ENCODE results near the gene MYOM1. TPM values are rescaled to one million over a fixed set of nuclear protein-coding genes. Genes with fewer than 3 reads are reported as not detected.

MYOM1 gene
- total and polyA plus RNA-seq, 2 donors (not counting 3 experiments of a cell fraction or from before 2014, with no cell fraction given) = 0.08 TPM; not detected in 1

DNA sequence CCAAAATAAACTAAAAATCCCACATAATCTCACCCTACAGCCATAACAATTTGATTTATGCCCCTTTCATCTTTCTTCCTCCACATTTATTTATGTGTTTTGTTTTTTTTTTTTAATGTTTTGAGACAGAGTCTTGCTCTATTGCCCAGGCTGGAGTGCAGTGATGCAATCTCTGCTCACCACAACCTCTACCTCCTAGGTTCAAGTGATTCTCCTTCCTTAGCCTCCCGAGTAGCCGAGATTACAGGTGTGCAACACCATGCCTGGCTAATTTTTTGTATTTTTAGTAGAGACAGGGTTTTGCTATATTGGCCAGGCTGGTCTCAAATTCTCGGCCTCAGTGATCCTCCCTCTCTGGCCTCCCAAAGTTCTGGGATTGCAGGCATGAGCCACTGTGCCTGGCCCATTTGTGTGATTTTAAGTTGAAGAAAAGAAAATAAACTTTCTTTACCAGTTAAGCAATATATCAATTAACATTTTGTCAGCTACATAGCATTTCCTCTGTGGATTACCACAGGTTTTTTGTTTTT is 170.9 kb downstream of the MYOM1 start:
- DNase-seq (ENCODE audit: low read depth, low spot score) = no peak
- FAIRE-seq = no peak
- H3K79me2 ChIP-seq (ENCODE audit: control insufficient read depth, insufficient read depth, low read length) = no peaks in the 10 kb centered on the region
- no peak overlapping the region for H3K9ac ChIP-seq (replicated peaks; ENCODE audit: extremely low read depth, insufficient read depth, low read length)
- no peak overlapping the region for H3K4me3 ChIP-seq (replicated peaks in 1 of 3; ENCODE audit: insufficient read depth in 1 of 3, low read depth in 1 of 3, low read length in 3 of 3)
- H2AFZ ChIP-seq (ENCODE audit: low read depth, low read length) = no peak overlapping the region
- CTCF ChIA-PET = interaction anchor here (1.2 to 1.3 kb wide), 2 partner anchors 14 to 80 kb away, joined by 3 to 4 read pairs; no protein-coding TSS in a partner anchor
- intact Hi-C loops (cut with micrococcal nuclease) (no loop called here), dilution Hi-C loops (cut with MboI; ENCODE audit: extremely low pct_ligation_motif_present, low sequenced_read_pairs) (no loop called here)
- no TSS peak for BruUV-seq (replicated peaks)
- no peak for TF ChIP-seq POLR2AphosphoS5 (IDR thresholded peaks at IDR 0.05; ENCODE audit: insufficient read depth, low read depth, low read length)
- TF ChIP-seq GATA2 (IDR thresholded peaks at IDR 0.05; ENCODE audit: insufficient read depth, insufficient read length, low read depth, low read length) = no peak
- TF ChIP-seq, protein P1, sequence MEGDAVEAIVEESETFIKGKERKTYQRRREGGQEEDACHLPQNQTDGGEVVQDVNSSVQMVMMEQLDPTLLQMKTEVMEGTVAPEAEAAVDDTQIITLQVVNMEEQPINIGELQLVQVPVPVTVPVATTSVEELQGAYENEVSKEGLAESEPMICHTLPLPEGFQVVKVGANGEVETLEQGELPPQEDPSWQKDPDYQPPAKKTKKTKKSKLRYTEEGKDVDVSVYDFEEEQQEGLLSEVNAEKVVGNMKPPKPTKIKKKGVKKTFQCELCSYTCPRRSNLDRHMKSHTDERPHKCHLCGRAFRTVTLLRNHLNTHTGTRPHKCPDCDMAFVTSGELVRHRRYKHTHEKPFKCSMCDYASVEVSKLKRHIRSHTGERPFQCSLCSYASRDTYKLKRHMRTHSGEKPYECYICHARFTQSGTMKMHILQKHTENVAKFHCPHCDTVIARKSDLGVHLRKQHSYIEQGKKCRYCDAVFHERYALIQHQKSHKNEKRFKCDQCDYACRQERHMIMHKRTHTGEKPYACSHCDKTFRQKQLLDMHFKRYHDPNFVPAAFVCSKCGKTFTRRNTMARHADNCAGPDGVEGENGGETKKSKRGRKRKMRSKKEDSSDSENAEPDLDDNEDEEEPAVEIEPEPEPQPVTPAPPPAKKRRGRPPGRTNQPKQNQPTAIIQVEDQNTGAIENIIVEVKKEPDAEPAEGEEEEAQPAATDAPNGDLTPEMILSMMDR (IDR thresholded peaks at IDR 0.05; ENCODE audit: extremely low read depth in 1 of 2, insufficient read depth in 1 of 2, low read depth in 1 of 2, low read length in 2 of 2) = no peak
- no peak for TF ChIP-seq POLR2A (IDR thresholded peaks at IDR 0.05; ENCODE audit: low read depth, low read length)
- TF ChIP-seq FOS (IDR thresholded peaks at IDR 0.05; ENCODE audit: borderline replicate concordance, insufficient read depth, low read length) = no peak
- TF ChIP-seq JUN (IDR thresholded peaks at IDR 0.05; ENCODE audit: borderline replicate concordance, insufficient read depth, insufficient read length, low read depth) = no peak
- TF ChIP-seq MYC (IDR thresholded peaks at IDR 0.05; ENCODE audit: low read depth, low read length) = no peak
- TF ChIP-seq, protein P2, sequence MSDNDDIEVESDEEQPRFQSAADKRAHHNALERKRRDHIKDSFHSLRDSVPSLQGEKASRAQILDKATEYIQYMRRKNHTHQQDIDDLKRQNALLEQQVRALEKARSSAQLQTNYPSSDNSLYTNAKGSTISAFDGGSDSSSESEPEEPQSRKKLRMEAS (IDR thresholded peaks at IDR 0.05; ENCODE audit: insufficient read depth, insufficient read length) = no peak
- TF ChIP-seq EZH2 (IDR thresholded peaks at IDR 0.05; ENCODE audit: borderline replicate concordance, low read depth, low read length, severe bottlenecking) = no peak
- POLR2A ChIA-PET = no interaction called here
- no peaks in the 10 kb centered on the region for H3K27me3 ChIP-seq (ENCODE audit: control insufficient read depth in 2 of 2, insufficient read depth in 2 of 2, low read length in 2 of 2)
- no peak overlapping the region for H3K27ac ChIP-seq (ENCODE audit: insufficient read depth, low read depth, low read length)
- H3K36me3 ChIP-seq (ENCODE audit: control insufficient read depth in 2 of 2, extremely low read depth in 1 of 2, insufficient read depth in 2 of 2, low read length in 2 of 2) = no peaks in the 10 kb centered on the region
- H3K4me2 ChIP-seq (ENCODE audit: insufficient read depth, low read length) = no peak overlapping the region
- peaks cover 2% of the 10 kb centered on the region for H3K4me1 ChIP-seq (ENCODE audit: control insufficient read depth, extremely low read depth, insufficient read depth, low read length)
- no peaks in the 10 kb centered on the region for H4K20me1 ChIP-seq (replicated peaks; ENCODE audit: control insufficient read depth, extremely low read depth, insufficient read depth, low read length)
- no peaks in the 10 kb centered on the region for H3K9me1 ChIP-seq (replicated peaks; ENCODE audit: control insufficient read depth, extremely low read depth, insufficient read depth, low read length)
- H3K9me3 ChIP-seq (replicated peaks; ENCODE audit: control insufficient read depth, insufficient read depth, low read length) = no peaks in the 10 kb centered on the region
